WTC11 (cell line): ENCODE data around the gene BSN. TPM values are rescaled to one million over a fixed set of nuclear protein-coding genes. Genes with fewer than 3 reads are reported as not detected.

Experiments
- ATF1 ChIP-seq: sonication (generic); formaldehyde crosslinking; IDR thresholded peaks from 2 replicates; pipeline ENCODE4 v1.8.1; 2023; ENCODE audit warnings: mild to moderate bottlenecking, moderate library complexity, missing genetic modification reagents
- FOXP1 ChIP-seq: sonication (generic); formaldehyde crosslinking; IDR thresholded peaks from 2 replicates; pipeline ENCODE4 v1.8.0; 2022; ENCODE audit warnings: missing genetic modification reagents, mild to moderate bottlenecking, moderate library complexity, borderline replicate concordance
- SP1 ChIP-seq: sonication (generic); formaldehyde crosslinking; conservative IDR thresholded peaks from 2 replicates; pipeline ENCODE4 v1.8.1; 2022; ENCODE audit warnings: missing genetic modification reagents
- TCF7 ChIP-seq: sonication (generic); formaldehyde crosslinking; IDR thresholded peaks from 2 replicates; pipeline ENCODE4 v1.8.0; 2022; ENCODE audit warnings: mild to moderate bottlenecking, low read depth, missing genetic modification reagents, moderate library complexity
- TP53 ChIP-seq: sonication (generic); formaldehyde crosslinking; IDR thresholded peaks from 2 replicates; pipeline ENCODE4 v1.8.1; 2023; ENCODE audit warnings: mild to moderate bottlenecking, missing genetic modification reagents
- ZNF232 ChIP-seq: sonication (generic); formaldehyde crosslinking; IDR thresholded peaks from 2 replicates; pipeline ENCODE4 v1.8.0; 2022; ENCODE audit warnings: mild to moderate bottlenecking, missing genetic modification reagents
- ZNF416 ChIP-seq: fragments of 250-450 bp; sonication (Bioruptor Pico); IDR thresholded peaks from 2 replicates; pipeline ENCODE4 v1.9.0; 2021; ENCODE audit warnings: mild to moderate bottlenecking, inconsistent platforms
- total RNA-seq: library from RNA; stranded (reverse); gene quantifications from 3 replicates; pipeline ENCODE4 v1.2.3, GENCODE V29; 2021
- TF ChIP-seq, protein P1 (sequence below): fragments of 250-450 bp; sonication (Bioruptor Pico); IDR thresholded peaks from 2 replicates; pipeline ENCODE4 v1.8.0; 2021; ENCODE audit warnings: mild to moderate bottlenecking
- TF ChIP-seq, protein P2 (sequence below): sonication (generic); formaldehyde crosslinking; IDR thresholded peaks from 2 replicates; pipeline ENCODE4 v1.8.1; 2022; ENCODE audit warnings: mild to moderate bottlenecking, moderate library complexity, missing genetic modification reagents
- TF ChIP-seq, protein P3 (sequence below): sonication (generic); formaldehyde crosslinking; IDR thresholded peaks from 2 replicates; pipeline ENCODE4 v1.8.1; 2023; ENCODE audit warnings: mild to moderate bottlenecking, moderate library complexity, missing genetic modification reagents

Gene BSN
- total RNA-seq, 1 experiment from 2014 or later: 2.8 TPM

DNA sequence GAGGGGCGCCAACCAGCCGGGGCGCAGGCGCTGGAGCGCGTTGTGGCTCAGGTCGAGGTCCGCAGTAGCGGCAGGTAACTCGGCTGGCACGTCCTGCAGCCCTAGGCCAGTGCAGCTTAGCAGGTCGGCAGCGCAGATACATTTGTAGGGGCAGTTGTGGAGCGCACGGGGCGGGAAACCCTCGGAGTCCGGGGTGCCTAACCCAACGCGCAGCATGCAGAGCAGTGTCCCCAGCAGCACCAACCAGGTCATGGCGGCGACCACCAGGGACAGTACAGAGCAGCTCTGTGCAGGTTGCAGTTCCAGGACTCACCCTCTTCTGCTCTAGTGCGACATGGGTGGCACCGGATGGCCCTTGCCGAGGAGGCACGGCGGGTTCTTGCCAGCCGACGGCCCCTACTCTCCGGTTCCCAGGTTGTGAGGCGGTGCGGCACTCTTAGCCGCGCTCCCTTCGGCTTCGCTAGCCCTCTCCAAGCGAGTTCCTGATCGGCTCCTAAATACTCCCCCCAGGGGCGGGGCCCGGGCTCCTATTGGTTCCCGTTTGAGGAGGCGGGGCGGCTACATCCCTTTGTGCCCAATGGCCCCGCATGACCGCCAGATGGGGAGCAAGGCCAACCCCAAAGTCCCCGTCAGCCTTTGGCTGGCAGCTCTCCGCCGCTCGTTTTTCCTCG lies 165.1 kb downstream of the BSN start, which contains the start of gene AMIGO3 (continued):
- peak; percentile 93; the same call in 1 of the 2 replicates for TF ChIP-seq ZNF416 (CRISPR knock-in tag)
- peak; percentile 82; the same call in 1 of the 2 replicates for TF ChIP-seq ATF1
- no peak for TF ChIP-seq TCF7 (CRISPR knock-in tag)
- TF ChIP-seq, protein P1, sequence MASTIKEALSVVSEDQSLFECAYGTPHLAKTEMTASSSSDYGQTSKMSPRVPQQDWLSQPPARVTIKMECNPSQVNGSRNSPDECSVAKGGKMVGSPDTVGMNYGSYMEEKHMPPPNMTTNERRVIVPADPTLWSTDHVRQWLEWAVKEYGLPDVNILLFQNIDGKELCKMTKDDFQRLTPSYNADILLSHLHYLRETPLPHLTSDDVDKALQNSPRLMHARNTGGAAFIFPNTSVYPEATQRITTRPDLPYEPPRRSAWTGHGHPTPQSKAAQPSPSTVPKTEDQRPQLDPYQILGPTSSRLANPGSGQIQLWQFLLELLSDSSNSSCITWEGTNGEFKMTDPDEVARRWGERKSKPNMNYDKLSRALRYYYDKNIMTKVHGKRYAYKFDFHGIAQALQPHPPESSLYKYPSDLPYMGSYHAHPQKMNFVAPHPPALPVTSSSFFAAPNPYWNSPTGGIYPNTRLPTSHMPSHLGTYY: peak; percentile 5; the same call in 1 of the 2 replicates
- peak; percentile 59 for TF ChIP-seq SP1
- TF ChIP-seq ZNF232: peak; percentile 78
- TF ChIP-seq, protein P2, sequence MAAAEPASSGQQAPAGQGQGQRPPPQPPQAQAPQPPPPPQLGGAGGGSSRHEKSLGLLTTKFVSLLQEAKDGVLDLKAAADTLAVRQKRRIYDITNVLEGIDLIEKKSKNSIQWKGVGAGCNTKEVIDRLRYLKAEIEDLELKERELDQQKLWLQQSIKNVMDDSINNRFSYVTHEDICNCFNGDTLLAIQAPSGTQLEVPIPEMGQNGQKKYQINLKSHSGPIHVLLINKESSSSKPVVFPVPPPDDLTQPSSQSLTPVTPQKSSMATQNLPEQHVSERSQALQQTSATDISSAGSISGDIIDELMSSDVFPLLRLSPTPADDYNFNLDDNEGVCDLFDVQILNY (CRISPR knock-in tag): peak; percentile 17
- TF ChIP-seq, protein P3, sequence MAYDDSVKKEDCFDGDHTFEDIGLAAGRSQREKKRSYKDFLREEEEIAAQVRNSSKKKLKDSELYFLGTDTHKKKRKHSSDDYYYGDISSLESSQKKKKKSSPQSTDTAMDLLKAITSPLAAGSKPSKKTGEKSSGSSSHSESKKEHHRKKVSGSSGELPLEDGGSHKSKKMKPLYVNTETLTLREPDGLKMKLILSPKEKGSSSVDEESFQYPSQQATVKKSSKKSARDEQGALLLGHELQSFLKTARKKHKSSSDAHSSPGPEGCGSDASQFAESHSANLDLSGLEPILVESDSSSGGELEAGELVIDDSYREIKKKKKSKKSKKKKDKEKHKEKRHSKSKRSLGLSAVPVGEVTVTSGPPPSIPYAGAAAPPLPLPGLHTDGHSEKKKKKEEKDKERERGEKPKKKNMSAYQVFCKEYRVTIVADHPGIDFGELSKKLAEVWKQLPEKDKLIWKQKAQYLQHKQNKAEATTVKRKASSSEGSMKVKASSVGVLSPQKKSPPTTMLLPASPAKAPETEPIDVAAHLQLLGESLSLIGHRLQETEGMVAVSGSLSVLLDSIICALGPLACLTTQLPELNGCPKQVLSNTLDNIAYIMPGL: peak; percentile 83
- TF ChIP-seq TP53 (CRISPR knock-in tag): peak; percentile 73
- TF ChIP-seq FOXP1 (CRISPR knock-in tag): peak; percentile 85
- TF ChIP-seq, all 79 proteins: peak for 34

Other genes starting within 250 kb of the BSN start
- 29.1 to 38.5 TPM (median 36.6 TPM) in 3 replicates for gene USP4, start 214.4 kb upstream of the BSN start, total RNA-seq
- gene GPX1, start 196.1 kb upstream of the BSN start, total RNA-seq: 305 to 323 TPM (median 321 TPM) in 3 replicates
- gene RHOA, start 142.5 kb upstream of the BSN start, total RNA-seq: 367 to 398 TPM (median 389 TPM) in 3 replicates
- 10.1 to 11.9 TPM (median 11.5 TPM) in 3 replicates for gene TCTA, start 142.1 kb upstream of the BSN start, total RNA-seq
- gene AMT, start 132.0 kb upstream of the BSN start, total RNA-seq: 54.6 to 66.6 TPM (median 57.8 TPM) in 3 replicates
- 11.0 to 12.7 TPM (median 11.5 TPM) in 3 replicates for gene NICN1, start 125.2 kb upstream of the BSN start, total RNA-seq
- 113 to 119 TPM (median 115 TPM) in 3 replicates for gene DAG1, start 84.2 kb upstream of the BSN start, total RNA-seq
- 270 to 276 TPM (median 273 TPM) in 3 replicates for gene APEH, start 119.9 kb downstream of the BSN start, total RNA-seq
- 13.8 to 17.2 TPM (median 17.2 TPM) in 3 replicates for gene MST1, start 135.0 kb downstream of the BSN start, total RNA-seq
- gene RNF123, start 135.1 kb downstream of the BSN start, total RNA-seq: 45.5 to 47.1 TPM (median 46.8 TPM) in 3 replicates
- 3.9 to 5.3 TPM (median 4.3 TPM) in 3 replicates for gene AMIGO3, start 165.2 kb downstream of the BSN start, total RNA-seq
- gene GMPPB, start 169.5 kb downstream of the BSN start, total RNA-seq: 23.7 to 28.7 TPM (median 28.0 TPM) in 3 replicates
- gene IP6K1, start 232.1 kb downstream of the BSN start, total RNA-seq: 29.2 to 32.2 TPM (median 32.2 TPM) in 3 replicates
- gene CDHR4, start 245.4 kb downstream of the BSN start, total RNA-seq: 0.17 to 0.69 TPM (median 0.39 TPM) in 3 replicates
- gene INKA1, start 248.8 kb downstream of the BSN start, total RNA-seq: 1.4 to 2.0 TPM (median 1.5 TPM) in 3 replicates